Measurements from ENCODE around the gene PSMC3IP.
"Not testable (repeated sequence)": the region's sequence is repeated elsewhere in the genome, so short reads cannot be mapped to it uniquely, and the experiment has no call there.

PSMC3IP gene

GRCh38 chr17:42577532-42578281 lies at the start of gene PSMC3IP:
Gene PSMC3IP, minus strand, starts transcription at chr17:42577729. Its CDS starts 43 bp downstream, at chr17:42577686.
- peak; percentile 94 for DNase-seq (ENCODE audit: low spot score)

GRCh38 chr17:42623732-42624596 lies 46.4 kb upstream of the PSMC3IP start:
- peak; percentile 40 for DNase-seq (ENCODE audit: low spot score)

- no peak for DNase-seq (ENCODE audit: low spot score)
Observed at GRCh38 chr17:42623271-42623670, 45.7 kb upstream of the PSMC3IP start.

- not testable (repeated sequence) for DNase-seq (ENCODE audit: low spot score)
Observed at GRCh38 chr17:42621987-42622386, 44.5 kb upstream of the PSMC3IP start.

- no peak for DNase-seq (ENCODE audit: low spot score)
Observed at GRCh38 chr17:42618442-42619150, 41.1 kb upstream of the PSMC3IP start.

GRCh38 chr17:42617956-42618431 lies 40.5 kb upstream of the PSMC3IP start:
- no peak for DNase-seq (ENCODE audit: low spot score)

- no peak for DNase-seq (ENCODE audit: low spot score)
Observed at GRCh38 chr17:42613699-42614295, 36.3 kb upstream of the PSMC3IP start.

GRCh38 chr17:42612013-42612412 lies 34.5 kb upstream of the PSMC3IP start:
- no peak for DNase-seq (ENCODE audit: low spot score)

- DNase-seq (ENCODE audit: low spot score) = not testable (repeated sequence)
Observed at GRCh38 chr17:42609814-42610801, 32.6 kb upstream of the PSMC3IP start.

- peak; percentile 98 for DNase-seq (ENCODE audit: low spot score)
Observed at GRCh38 chr17:42609182-42609813, 31.8 kb upstream of the PSMC3IP start, which contains the start of the genes RETREG3 and TUBG1. Gene RETREG3, minus strand, starts transcription at chr17:42609374. Its CDS starts 50 bp downstream, at chr17:42609324. Gene TUBG1, plus strand, starts transcription at chr17:42609683. Its CDS starts 55 bp downstream, at chr17:42609738.

GRCh38 chr17:42608305-42609181 lies 31.0 kb upstream of the PSMC3IP start:
- DNase-seq (ENCODE audit: low spot score) = no peak

GRCh38 chr17:42607769-42608168 lies 30.2 kb upstream of the PSMC3IP start:
- no peak for DNase-seq (ENCODE audit: low spot score)

- no peak for DNase-seq (ENCODE audit: low spot score)
Observed at GRCh38 chr17:42603318-42603717, 25.8 kb upstream of the PSMC3IP start.

GRCh38 chr17:42598905-42599304 lies 21.4 kb upstream of the PSMC3IP start:
- DNase-seq (ENCODE audit: low spot score) = no peak

GRCh38 chr17:42596386-42596785 lies 18.9 kb upstream of the PSMC3IP start:
- DNase-seq (ENCODE audit: low spot score) = no peak

- DNase-seq (ENCODE audit: low spot score) = no peak
Observed at GRCh38 chr17:42591411-42591810, 13.9 kb upstream of the PSMC3IP start.

GRCh38 chr17:42590886-42591285 lies 13.4 kb upstream of the PSMC3IP start:
- DNase-seq (ENCODE audit: low spot score) = no peak

- no peak for DNase-seq (ENCODE audit: low spot score)
Observed at GRCh38 chr17:42586514-42587230, 9.1 kb upstream of the PSMC3IP start.

Data from kidney capillary endothelial cell (primary cell).